Endothelial cell (in vitro differentiated cells): Measurements from ENCODE around the gene ADAMTSL2. TPM values are rescaled to one million over a fixed set of nuclear protein-coding genes. Genes with fewer than 3 reads are reported as not detected.

Source experiments
- DNase-seq: peaks from one replicate; pipeline ENCODE4 v3.0.0; 2021; ENCODE audit warnings: low spot score
- H3K27ac Mint-ChIP-seq: one replicate; pipeline ENCODE4 v1.8.0; 2021; ENCODE audit warnings: mixed read lengths, inconsistent platforms; ENCODE audit not compliant: unreplicated experiment
- H3K27me3 Mint-ChIP-seq: one replicate; pipeline ENCODE4 v1.8.0; 2021; ENCODE audit warnings: mild to moderate bottlenecking, moderate library complexity, mixed read lengths, inconsistent platforms; ENCODE audit not compliant: unreplicated experiment
- H3K36me3 Mint-ChIP-seq: one replicate; pipeline ENCODE4 v1.8.0; 2021; ENCODE audit warnings: mild to moderate bottlenecking, low read depth, mixed read lengths, inconsistent platforms; ENCODE audit not compliant: unreplicated experiment
- H3K4me1 Mint-ChIP-seq: one replicate; pipeline ENCODE4 v1.8.0; 2021; ENCODE audit warnings: mild to moderate bottlenecking, mixed read lengths, inconsistent platforms; ENCODE audit not compliant: unreplicated experiment
- H3K4me3 Mint-ChIP-seq: one replicate; pipeline ENCODE4 v1.8.0; 2021; ENCODE audit warnings: mild to moderate bottlenecking, mixed read lengths, inconsistent platforms; ENCODE audit not compliant: unreplicated experiment
- H3K9me3 Mint-ChIP-seq: one replicate; pipeline ENCODE4 v1.8.0; 2021; ENCODE audit warnings: mixed read lengths, inconsistent platforms; ENCODE audit not compliant: unreplicated experiment
- total RNA-seq: library from RNA; stranded (reverse); fragmentation: NEBNext Ultra II Directional; extraction: Animal tissue kit (Norgen Biotek cat#: 25700); gene quantifications from one replicate; pipeline ENCODE4 v1.2.1, GENCODE V29; 2021; ENCODE audit not compliant: unreplicated experiment
- TF ChIP-seq, protein P1 (sequence below): fragments of 200-600 bp; sonication (generic); IDR thresholded peaks from one replicate; pipeline ENCODE4 v1.5.0; 2021; ENCODE audit warnings: antibody characterized with exemption; ENCODE audit not compliant: unreplicated experiment

ADAMTSL2 gene
- total RNA-seq, 1 donor from 2014 or later, result 5.9 TPM

GRCh38 chr9:133580419-133580738 is 45.9 kb downstream of the ADAMTSL2 start:
- Mint-ChIP-seq H3K9me3 (no peaks in the 10 kb centered on the region), H3K4me3 (peak overlapping the region; percentile 13), H3K27ac (no peak overlapping the region), H3K27me3 (peaks cover 6% of the 10 kb centered on the region), H3K4me1 (peaks cover 38% of the 10 kb centered on the region), H3K36me3 (peaks cover 8% of the 10 kb centered on the region)
- TF ChIP-seq, protein P1, sequence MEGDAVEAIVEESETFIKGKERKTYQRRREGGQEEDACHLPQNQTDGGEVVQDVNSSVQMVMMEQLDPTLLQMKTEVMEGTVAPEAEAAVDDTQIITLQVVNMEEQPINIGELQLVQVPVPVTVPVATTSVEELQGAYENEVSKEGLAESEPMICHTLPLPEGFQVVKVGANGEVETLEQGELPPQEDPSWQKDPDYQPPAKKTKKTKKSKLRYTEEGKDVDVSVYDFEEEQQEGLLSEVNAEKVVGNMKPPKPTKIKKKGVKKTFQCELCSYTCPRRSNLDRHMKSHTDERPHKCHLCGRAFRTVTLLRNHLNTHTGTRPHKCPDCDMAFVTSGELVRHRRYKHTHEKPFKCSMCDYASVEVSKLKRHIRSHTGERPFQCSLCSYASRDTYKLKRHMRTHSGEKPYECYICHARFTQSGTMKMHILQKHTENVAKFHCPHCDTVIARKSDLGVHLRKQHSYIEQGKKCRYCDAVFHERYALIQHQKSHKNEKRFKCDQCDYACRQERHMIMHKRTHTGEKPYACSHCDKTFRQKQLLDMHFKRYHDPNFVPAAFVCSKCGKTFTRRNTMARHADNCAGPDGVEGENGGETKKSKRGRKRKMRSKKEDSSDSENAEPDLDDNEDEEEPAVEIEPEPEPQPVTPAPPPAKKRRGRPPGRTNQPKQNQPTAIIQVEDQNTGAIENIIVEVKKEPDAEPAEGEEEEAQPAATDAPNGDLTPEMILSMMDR, result no peak
- DNase-seq, result no peak

GRCh38 chr9:133581011-133581410 is 46.5 kb downstream of the ADAMTSL2 start:
- Mint-ChIP-seq H3K27ac (no peak overlapping the region), H3K4me1 (peaks cover 33% of the 10 kb centered on the region), H3K27me3 (peaks cover 3% of the 10 kb centered on the region), H3K4me3 (no peak overlapping the region), H3K9me3 (no peaks in the 10 kb centered on the region), H3K36me3 (peaks cover 8% of the 10 kb centered on the region)
- DNase-seq, result no peak
- TF ChIP-seq, protein P1, result no peak

- H3K4me3 Mint-ChIP-seq, result no peak overlapping the region
- H3K4me1 Mint-ChIP-seq, result peaks cover 29% of the 10 kb centered on the region
- no peak overlapping the region for H3K27ac Mint-ChIP-seq
- peaks cover 8% of the 10 kb centered on the region for H3K36me3 Mint-ChIP-seq
- no peak for DNase-seq
- peaks cover 3% of the 10 kb centered on the region for H3K27me3 Mint-ChIP-seq
- H3K9me3 Mint-ChIP-seq, result no peaks in the 10 kb centered on the region
- TF ChIP-seq, protein P1, result no peak
These were observed 47.2 kb downstream of the ADAMTSL2 start for GRCh38 chr9:133581513-133582343.

DNA sequence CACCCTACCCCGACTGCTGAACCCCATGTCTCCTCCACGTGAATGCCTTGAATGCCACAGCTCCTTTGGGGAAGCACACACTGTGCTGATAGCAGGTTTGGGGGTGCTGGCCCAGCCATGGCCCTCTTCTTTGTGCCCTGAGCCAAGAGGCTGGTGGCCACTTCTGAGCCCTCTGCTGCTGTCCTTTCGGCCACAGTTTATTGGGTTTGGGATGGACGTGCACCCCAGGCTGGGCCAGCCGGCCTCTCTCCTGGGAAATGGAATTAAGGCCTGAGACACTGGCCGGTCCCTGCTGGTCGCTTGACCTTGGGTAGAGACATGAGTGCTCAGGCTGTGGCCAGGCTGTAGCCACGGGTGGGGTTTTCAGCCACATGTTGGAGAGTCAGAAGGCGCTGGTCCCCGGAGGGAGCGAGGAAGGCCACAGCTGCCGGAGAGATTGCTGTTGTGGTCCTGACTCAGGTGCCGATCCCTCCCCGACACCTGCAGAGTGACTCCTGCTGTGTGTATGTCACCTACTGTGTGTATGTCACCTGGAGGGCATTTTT is 48.1 kb downstream of the ADAMTSL2 start:
- H3K36me3 Mint-ChIP-seq, result peaks cover 8% of the 10 kb centered on the region
- no peaks in the 10 kb centered on the region for H3K9me3 Mint-ChIP-seq
- H3K4me3 Mint-ChIP-seq, result no peak overlapping the region
- TF ChIP-seq, protein P1, result no peak
- peaks cover 3% of the 10 kb centered on the region for H3K27me3 Mint-ChIP-seq
- peaks cover 25% of the 10 kb centered on the region for H3K4me1 Mint-ChIP-seq
- DNase-seq, result no peak
- H3K27ac Mint-ChIP-seq, result no peak overlapping the region

GRCh38 chr9:133583111-133583510 is 48.6 kb downstream of the ADAMTSL2 start:
- Mint-ChIP-seq H3K4me3 (no peak overlapping the region), H3K27me3 (peaks cover 3% of the 10 kb centered on the region), H3K36me3 (peaks cover 8% of the 10 kb centered on the region), H3K9me3 (no peaks in the 10 kb centered on the region), H3K4me1 (peaks cover 22% of the 10 kb centered on the region), H3K27ac (no peak overlapping the region)
- TF ChIP-seq, protein P1, result no peak
- DNase-seq, result no peak
